SK-N-SH treated with all-trans-retinoic acid at 6 μM for 48 hours (cell line): ENCODE measurements around the gene SAMD4B.
A peak's percentile ranks its signal among the peaks of the same experiment; 100 is the strongest.

Source experiments
- ATAC-seq: fragments of 200-7000 bp; cut with Tn5 transposase; 3 replicates; pipeline ENCODE4 v1.9.1; 2020; ENCODE audit warnings: mild to moderate bottlenecking, moderate library complexity
- ARNTL ChIP-seq: fragments of 450-650 bp; formaldehyde crosslinking; IDR thresholded peaks from 2 replicates; pipeline ENCODE4 v1.5.0; 2020; ENCODE audit warnings: low read depth, mild to moderate bottlenecking, moderate library complexity, borderline replicate concordance
- CSDC2 ChIP-seq: fragments of 250-450 bp; sonication (Bioruptor Pico); IDR thresholded peaks from 2 replicates; pipeline ENCODE4 v1.5.0; 2020; ENCODE audit warnings: mild to moderate bottlenecking, moderate library complexity
- ESRRG ChIP-seq: fragments of 250-450 bp; sonication (Bioruptor Pico); IDR thresholded peaks from 2 replicates; pipeline ENCODE4 v1.6.1; 2021; ENCODE audit warnings: mild to moderate bottlenecking
- ISL1 ChIP-seq: fragments of 250-450 bp; sonication (Bioruptor Pico); IDR thresholded peaks from 2 replicates; pipeline ENCODE4 v2.1.2; 2022; ENCODE audit warnings: mild to moderate bottlenecking, moderate library complexity
- PPARA ChIP-seq: fragments of 250-450 bp; sonication (Bioruptor Pico); IDR thresholded peaks from 2 replicates; pipeline ENCODE4 v1.5.0; 2020; ENCODE audit warnings: mild to moderate bottlenecking, borderline replicate concordance
- SNAI2 ChIP-seq: fragments of 250-450 bp; sonication (Bioruptor Pico); IDR thresholded peaks from 2 replicates; pipeline ENCODE4 v1.5.0; 2020; ENCODE audit warnings: mild to moderate bottlenecking, moderate library complexity
- TCF4 ChIP-seq: fragments of 250-450 bp; sonication (Bioruptor Pico); IDR thresholded peaks from 2 replicates; pipeline ENCODE4 v1.8.0; 2021; ENCODE audit warnings: mild to moderate bottlenecking, moderate library complexity, borderline replicate concordance
- TOX ChIP-seq: fragments of 250-450 bp; sonication (Bioruptor Pico); IDR thresholded peaks from 2 replicates; pipeline ENCODE4 v1.8.0; 2021; ENCODE audit warnings: mild to moderate bottlenecking, moderate library complexity, borderline replicate concordance
- ZC3H10 ChIP-seq: fragments of 250-450 bp; sonication (Bioruptor Pico); IDR thresholded peaks from 2 replicates; pipeline ENCODE4 v1.5.1; 2021; ENCODE audit warnings: mild to moderate bottlenecking, moderate library complexity
- ZNF565 ChIP-seq: fragments of 450-650 bp; formaldehyde crosslinking; conservative IDR thresholded peaks from 2 replicates; pipeline ENCODE4 v1.5.0; 2020; ENCODE audit warnings: low read depth, mild to moderate bottlenecking, moderate library complexity
- ZNF8 ChIP-seq: fragments of 450-650 bp; formaldehyde crosslinking; IDR thresholded peaks from 2 replicates; pipeline ENCODE4 v1.5.0; 2020; ENCODE audit warnings: mild to moderate bottlenecking, moderate library complexity
- TF ChIP-seq, protein P1 (sequence below): fragments of 250-450 bp; sonication (Bioruptor Pico); IDR thresholded peaks from 2 replicates; pipeline ENCODE4 v1.5.1; 2020; ENCODE audit warnings: low read depth, mild to moderate bottlenecking, moderate library complexity
- TF ChIP-seq, protein P2 (sequence below): fragments of 250-450 bp; sonication (Bioruptor Pico); IDR thresholded peaks from 2 replicates; pipeline ENCODE4 v1.8.0; 2020; ENCODE audit warnings: mild to moderate bottlenecking, moderate library complexity, borderline replicate concordance
- TF ChIP-seq, protein P3 (sequence below): fragments of 250-450 bp; sonication (Bioruptor Pico); IDR thresholded peaks from 2 replicates; pipeline ENCODE4 v1.8.0; 2021; ENCODE audit warnings: low read depth, mild to moderate bottlenecking, moderate library complexity, borderline replicate concordance
- TF ChIP-seq, protein P4 (sequence below): fragments of 250-450 bp; sonication (Bioruptor Pico); IDR thresholded peaks from 2 replicates; pipeline ENCODE4 v1.5.1; 2021; ENCODE audit warnings: mild to moderate bottlenecking, moderate library complexity
- TF ChIP-seq, protein P5 (sequence below): fragments of 250-450 bp; sonication (Bioruptor Pico); IDR thresholded peaks from 2 replicates; pipeline ENCODE4 v1.5.0; 2020; ENCODE audit warnings: mild to moderate bottlenecking, moderate library complexity

SAMD4B gene

DNA sequence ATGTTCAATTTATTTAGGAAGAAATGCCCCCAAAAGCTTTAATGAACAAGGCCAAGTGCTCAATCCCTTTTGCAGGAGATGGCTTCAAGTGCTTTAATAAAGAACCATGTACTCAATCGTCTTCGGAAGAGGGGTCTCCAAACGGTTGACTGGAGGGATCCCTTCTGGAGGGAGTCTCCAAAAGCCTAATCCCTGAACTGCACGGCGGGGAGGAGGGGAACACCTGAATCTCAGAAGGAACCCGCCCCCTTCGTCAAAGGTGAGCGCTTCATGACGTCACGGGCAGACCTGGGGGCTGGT is 48.2 kb downstream of the SAMD4B start (continued):
- TF ChIP-seq, protein P1, sequence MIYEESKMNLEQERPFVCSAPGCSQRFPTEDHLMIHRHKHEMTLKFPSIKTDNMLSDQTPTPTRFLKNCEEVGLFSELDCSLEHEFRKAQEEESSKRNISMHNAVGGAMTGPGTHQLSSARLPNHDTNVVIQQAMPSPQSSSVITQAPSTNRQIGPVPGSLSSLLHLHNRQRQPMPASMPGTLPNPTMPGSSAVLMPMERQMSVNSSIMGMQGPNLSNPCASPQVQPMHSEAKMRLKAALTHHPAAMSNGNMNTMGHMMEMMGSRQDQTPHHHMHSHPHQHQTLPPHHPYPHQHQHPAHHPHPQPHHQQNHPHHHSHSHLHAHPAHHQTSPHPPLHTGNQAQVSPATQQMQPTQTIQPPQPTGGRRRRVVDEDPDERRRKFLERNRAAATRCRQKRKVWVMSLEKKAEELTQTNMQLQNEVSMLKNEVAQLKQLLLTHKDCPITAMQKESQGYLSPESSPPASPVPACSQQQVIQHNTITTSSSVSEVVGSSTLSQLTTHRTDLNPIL = no peak
- TF ChIP-seq, protein P2, sequence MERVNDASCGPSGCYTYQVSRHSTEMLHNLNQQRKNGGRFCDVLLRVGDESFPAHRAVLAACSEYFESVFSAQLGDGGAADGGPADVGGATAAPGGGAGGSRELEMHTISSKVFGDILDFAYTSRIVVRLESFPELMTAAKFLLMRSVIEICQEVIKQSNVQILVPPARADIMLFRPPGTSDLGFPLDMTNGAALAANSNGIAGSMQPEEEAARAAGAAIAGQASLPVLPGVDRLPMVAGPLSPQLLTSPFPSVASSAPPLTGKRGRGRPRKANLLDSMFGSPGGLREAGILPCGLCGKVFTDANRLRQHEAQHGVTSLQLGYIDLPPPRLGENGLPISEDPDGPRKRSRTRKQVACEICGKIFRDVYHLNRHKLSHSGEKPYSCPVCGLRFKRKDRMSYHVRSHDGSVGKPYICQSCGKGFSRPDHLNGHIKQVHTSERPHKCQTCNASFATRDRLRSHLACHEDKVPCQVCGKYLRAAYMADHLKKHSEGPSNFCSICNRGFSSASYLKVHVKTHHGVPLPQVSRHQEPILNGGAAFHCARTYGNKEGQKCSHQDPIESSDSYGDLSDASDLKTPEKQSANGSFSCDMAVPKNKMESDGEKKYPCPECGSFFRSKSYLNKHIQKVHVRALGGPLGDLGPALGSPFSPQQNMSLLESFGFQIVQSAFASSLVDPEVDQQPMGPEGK (CRISPR knock-in tag) = no peak
- TF ChIP-seq, protein P3, sequence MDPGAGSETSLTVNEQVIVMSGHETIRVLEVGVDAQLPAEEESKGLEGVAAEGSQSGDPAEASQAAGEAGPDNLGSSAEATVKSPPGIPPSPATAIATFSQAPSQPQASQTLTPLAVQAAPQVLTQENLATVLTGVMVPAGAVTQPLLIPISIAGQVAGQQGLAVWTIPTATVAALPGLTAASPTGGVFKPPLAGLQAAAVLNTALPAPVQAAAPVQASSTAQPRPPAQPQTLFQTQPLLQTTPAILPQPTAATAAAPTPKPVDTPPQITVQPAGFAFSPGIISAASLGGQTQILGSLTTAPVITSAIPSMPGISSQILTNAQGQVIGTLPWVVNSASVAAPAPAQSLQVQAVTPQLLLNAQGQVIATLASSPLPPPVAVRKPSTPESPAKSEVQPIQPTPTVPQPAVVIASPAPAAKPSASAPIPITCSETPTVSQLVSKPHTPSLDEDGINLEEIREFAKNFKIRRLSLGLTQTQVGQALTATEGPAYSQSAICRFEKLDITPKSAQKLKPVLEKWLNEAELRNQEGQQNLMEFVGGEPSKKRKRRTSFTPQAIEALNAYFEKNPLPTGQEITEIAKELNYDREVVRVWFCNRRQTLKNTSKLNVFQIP (CRISPR knock-in tag) = no peak
- TF ChIP-seq, protein P4, sequence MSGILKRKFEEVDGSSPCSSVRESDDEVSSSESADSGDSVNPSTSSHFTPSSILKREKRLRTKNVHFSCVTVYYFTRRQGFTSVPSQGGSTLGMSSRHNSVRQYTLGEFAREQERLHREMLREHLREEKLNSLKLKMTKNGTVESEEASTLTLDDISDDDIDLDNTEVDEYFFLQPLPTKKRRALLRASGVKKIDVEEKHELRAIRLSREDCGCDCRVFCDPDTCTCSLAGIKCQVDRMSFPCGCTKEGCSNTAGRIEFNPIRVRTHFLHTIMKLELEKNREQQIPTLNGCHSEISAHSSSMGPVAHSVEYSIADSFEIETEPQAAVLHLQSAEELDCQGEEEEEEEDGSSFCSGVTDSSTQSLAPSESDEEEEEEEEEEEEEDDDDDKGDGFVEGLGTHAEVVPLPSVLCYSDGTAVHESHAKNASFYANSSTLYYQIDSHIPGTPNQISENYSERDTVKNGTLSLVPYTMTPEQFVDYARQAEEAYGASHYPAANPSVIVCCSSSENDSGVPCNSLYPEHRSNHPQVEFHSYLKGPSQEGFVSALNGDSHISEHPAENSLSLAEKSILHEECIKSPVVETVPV (CRISPR knock-in tag) = no peak
- no peak for TF ChIP-seq ZNF565 (CRISPR knock-in tag)

DNA sequence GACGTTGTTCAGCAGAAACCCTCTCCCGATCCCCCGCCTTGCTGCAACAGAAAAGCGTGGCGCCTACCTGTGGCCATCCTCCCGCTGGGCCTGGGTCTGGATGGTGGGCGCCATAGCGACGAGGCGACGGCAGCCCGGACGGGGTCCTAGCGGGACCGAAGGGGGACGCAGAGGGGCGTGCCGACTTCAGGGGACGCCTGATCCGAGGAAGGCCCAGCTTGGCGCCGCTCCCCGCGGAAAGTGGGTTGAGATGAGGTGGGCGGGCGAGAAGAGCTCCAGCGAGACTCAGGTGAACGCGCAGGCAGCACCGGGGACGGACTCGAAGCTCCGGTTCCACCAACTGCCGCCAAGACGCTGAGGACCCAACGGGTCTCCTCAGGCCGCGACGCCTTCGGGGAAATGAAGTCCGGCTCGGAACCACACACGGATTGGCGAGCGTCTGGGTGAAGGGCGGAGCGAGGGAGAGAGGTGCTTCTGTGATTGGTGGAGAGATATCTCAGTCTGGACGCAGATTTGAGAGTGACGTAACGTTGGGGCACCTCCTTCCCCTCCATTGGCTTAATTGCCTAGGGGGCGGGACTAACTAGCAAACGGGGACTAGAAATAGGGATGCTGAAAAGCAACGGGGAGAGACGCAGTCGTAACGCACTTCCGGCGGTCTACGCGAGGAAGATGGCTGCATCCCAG is 48.7 kb downstream of the SAMD4B start, which contains the start of the genes MED29 and PAF1:
Gene MED29 (plus strand): TSS at position 628 of the 687 bp plus-strand sequence. CDS start 45 bp downstream, at position 673.
Gene PAF1 (minus strand): TSS at position 356 of the 687 bp plus-strand sequence. CDS start 242 bp downstream, at position 114.
- ATAC-seq = peak; percentile 97
- TF ChIP-seq PPARA (CRISPR knock-in tag) (no peak), SNAI2 (no peak), ARNTL (no peak), ISL1 (CRISPR knock-in tag) (no peak), TOX (no peak), ZNF8 (CRISPR knock-in tag) (0 out of 2 replicates have a peak, but pooled peaks have one; percentile 18), TCF4 (no peak), CSDC2 (CRISPR knock-in tag) (peak; percentile 34; the same call in 1 of the 2 replicates)
- TF ChIP-seq, all 23 proteins: peak for 2

DNA sequence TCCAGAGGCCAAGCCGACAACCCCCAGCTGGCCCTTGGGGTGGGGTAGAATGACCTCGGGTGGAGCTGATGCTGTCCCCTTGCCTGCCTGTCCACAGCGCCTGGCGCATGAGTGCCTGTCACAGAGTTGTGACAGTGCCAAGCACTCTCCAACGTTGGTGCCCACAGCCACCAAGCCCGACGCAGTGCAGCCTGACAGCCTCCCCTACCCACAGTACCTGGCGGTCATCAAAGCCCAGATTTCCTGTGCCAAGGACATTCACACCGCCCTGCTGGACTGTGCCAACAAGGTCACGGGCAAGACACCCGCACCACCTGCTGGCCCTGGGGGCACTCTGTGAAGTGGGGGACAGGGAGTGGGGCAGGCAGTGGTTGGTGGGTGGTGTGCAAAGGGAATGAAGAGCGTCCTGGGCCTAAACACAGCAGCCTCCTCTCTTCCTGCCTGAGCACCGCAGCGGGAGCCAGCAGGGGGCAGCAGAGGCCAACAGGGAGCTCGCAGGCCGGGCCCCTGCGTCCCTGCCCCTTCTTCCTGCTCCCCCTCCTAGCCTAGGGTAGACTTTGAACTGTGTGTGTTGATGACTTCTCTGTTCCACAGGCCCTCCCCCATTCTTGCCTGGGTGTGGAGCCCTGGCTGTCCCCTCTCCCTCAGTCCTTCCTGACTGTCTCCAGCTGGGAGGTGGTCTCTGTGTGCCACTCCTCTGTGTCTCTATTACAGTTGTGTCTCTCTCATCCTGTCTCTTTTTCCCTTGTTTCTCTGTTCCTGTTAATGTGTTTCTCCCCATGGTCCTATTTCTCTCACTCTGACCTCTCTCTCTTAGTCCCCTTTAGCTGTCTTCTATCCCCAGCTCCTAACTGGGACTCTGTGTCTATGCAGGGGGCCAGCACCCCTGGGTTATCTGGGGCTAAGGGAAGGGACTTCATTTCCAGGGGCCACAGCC is 55.4 kb downstream of the SAMD4B start:
- ATAC-seq = peak; percentile 85

More for the DNA sequence above, 55.4 kb downstream of the SAMD4B start:
- TF ChIP-seq, protein P3 (CRISPR knock-in tag) = no peak
- TF ChIP-seq CSDC2 (CRISPR knock-in tag) = no peak
- TF ChIP-seq, protein P4 (CRISPR knock-in tag) = no peak
- TF ChIP-seq ZC3H10 (CRISPR knock-in tag) = no peak
- TF ChIP-seq, protein P5, sequence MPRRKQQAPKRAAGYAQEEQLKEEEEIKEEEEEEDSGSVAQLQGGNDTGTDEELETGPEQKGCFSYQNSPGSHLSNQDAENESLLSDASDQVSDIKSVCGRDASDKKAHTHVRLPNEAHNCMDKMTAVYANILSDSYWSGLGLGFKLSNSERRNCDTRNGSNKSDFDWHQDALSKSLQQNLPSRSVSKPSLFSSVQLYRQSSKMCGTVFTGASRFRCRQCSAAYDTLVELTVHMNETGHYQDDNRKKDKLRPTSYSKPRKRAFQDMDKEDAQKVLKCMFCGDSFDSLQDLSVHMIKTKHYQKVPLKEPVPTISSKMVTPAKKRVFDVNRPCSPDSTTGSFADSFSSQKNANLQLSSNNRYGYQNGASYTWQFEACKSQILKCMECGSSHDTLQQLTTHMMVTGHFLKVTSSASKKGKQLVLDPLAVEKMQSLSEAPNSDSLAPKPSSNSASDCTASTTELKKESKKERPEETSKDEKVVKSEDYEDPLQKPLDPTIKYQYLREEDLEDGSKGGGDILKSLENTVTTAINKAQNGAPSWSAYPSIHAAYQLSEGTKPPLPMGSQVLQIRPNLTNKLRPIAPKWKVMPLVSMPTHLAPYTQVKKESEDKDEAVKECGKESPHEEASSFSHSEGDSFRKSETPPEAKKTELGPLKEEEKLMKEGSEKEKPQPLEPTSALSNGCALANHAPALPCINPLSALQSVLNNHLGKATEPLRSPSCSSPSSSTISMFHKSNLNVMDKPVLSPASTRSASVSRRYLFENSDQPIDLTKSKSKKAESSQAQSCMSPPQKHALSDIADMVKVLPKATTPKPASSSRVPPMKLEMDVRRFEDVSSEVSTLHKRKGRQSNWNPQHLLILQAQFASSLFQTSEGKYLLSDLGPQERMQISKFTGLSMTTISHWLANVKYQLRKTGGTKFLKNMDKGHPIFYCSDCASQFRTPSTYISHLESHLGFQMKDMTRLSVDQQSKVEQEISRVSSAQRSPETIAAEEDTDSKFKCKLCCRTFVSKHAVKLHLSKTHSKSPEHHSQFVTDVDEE (CRISPR knock-in tag) = no peak
- no peak for TF ChIP-seq ESRRG (CRISPR knock-in tag)
- TF ChIP-seq ZNF565 (CRISPR knock-in tag) = no peak
- no peak for TF ChIP-seq TCF4
